ENCODE measurements around the gene RPRD1B.

RPRD1B gene

GRCh38 chr20:38055294-38055693 lies 21.7 kb downstream of the RPRD1B start:
- Histone ChIP-seq H3K18ac (ENCODE audit: low read depth in 1 of 2, low read length in 2 of 2) (no peak overlapping the region), H2AK5ac (ENCODE audit: low read length, severe bottlenecking) (no peak overlapping the region), H3K4me2 (ENCODE audit: low read length, poor library complexity, severe bottlenecking) (no peak overlapping the region), H3K4ac (ENCODE audit: low read depth in 1 of 2, low read length in 2 of 2) (no peak overlapping the region), H3K9ac (ENCODE audit: low read length) (no peak overlapping the region), H4K91ac (ENCODE audit: low read length) (no peak overlapping the region), H3K14ac (ENCODE audit: low read length in 2 of 2) (no peak overlapping the region), H3K4me1 (ENCODE audit: control insufficient read depth, insufficient read depth, low read depth, low read length) (no peaks in the 10 kb centered on the region), H3K27ac (ENCODE audit: low read length, poor library complexity, severe bottlenecking) (no peak overlapping the region), H2BK120ac (ENCODE audit: low read depth, low read length) (no peak overlapping the region), H2BK12ac (ENCODE audit: low read length in 2 of 2) (no peak overlapping the region), H2BK15ac (ENCODE audit: low read depth, poor library complexity, severe bottlenecking) (no peak overlapping the region), H3K36me3 (ENCODE audit: control insufficient read depth in 1 of 2, insufficient read depth in 2 of 2, low read depth in 1 of 2, low read length in 2 of 2) (peaks cover 2 to 58% of the 10 kb centered on the region in 2 experiments), H3K23ac (ENCODE audit: low read length in 2 of 2) (no peak overlapping the region), H3K4me3 (ENCODE audit: insufficient read depth in 1 of 2, low read depth in 1 of 2, low read length in 2 of 2) (no peak overlapping the region), H3K9me3 (ENCODE audit: control insufficient read depth, low read length) (no peaks in the 10 kb centered on the region), H4K8ac (ENCODE audit: low read length) (no peak overlapping the region), H2AFZ (ENCODE audit: low read depth, low read length) (no peak overlapping the region), H2BK5ac (ENCODE audit: low read depth, low read length, poor library complexity, severe bottlenecking) (no peak overlapping the region), H3K27me3 (ENCODE audit: control insufficient read depth in 1 of 2, insufficient read depth in 1 of 2, low read length in 2 of 2) (no peaks in the 10 kb centered on the region), H3K79me1 (replicated peaks; ENCODE audit: low read length, poor library complexity, severe bottlenecking) (peaks cover 19% of the 10 kb centered on the region)
- WGBS, result 85% methylated on average over 4 of the region's 4 CpGs
- DNase-seq, result no peak

GRCh38 chr20:38055848-38056247 lies 22.3 kb downstream of the RPRD1B start:
- no peaks in the 10 kb centered on the region for H3K27me3 ChIP-seq (ENCODE audit: control insufficient read depth in 1 of 2, insufficient read depth in 1 of 2, low read length in 2 of 2)
- H2BK15ac ChIP-seq (ENCODE audit: low read depth, poor library complexity, severe bottlenecking), result no peak overlapping the region
- H3K23ac ChIP-seq (ENCODE audit: low read length in 2 of 2), result no peak overlapping the region

GRCh38 chr20:38057351-38057972 lies 23.9 kb downstream of the RPRD1B start:
- Histone ChIP-seq H3K4me1 (ENCODE audit: control insufficient read depth, insufficient read depth, low read depth, low read length) (peaks cover 3% of the 10 kb centered on the region), H2BK5ac (ENCODE audit: low read depth, low read length, poor library complexity, severe bottlenecking) (no peak overlapping the region), H2BK120ac (ENCODE audit: low read depth, low read length) (no peak overlapping the region), H3K14ac (ENCODE audit: low read length in 2 of 2) (no peak overlapping the region), H2AK5ac (ENCODE audit: low read length, severe bottlenecking) (no peak overlapping the region), H3K9ac (ENCODE audit: low read length) (peak overlapping the region; percentile 23), H3K18ac (ENCODE audit: low read depth in 1 of 2, low read length in 2 of 2) (no peak overlapping the region), H4K8ac (ENCODE audit: low read length) (peak overlapping the region; percentile 90), H2BK12ac (ENCODE audit: low read length in 2 of 2) (no peak overlapping the region), H3K4ac (ENCODE audit: low read depth in 1 of 2, low read length in 2 of 2) (no peak overlapping the region), H3K9me3 (ENCODE audit: control insufficient read depth, low read length) (no peaks in the 10 kb centered on the region), H3K79me1 (replicated peaks; ENCODE audit: low read length, poor library complexity, severe bottlenecking) (peaks cover 22% of the 10 kb centered on the region), H3K36me3 (ENCODE audit: control insufficient read depth in 1 of 2, insufficient read depth in 2 of 2, low read depth in 1 of 2, low read length in 2 of 2) (peaks cover 4 to 65% of the 10 kb centered on the region in 2 experiments), H3K27me3 (ENCODE audit: control insufficient read depth in 1 of 2, insufficient read depth in 1 of 2, low read length in 2 of 2) (no peaks in the 10 kb centered on the region), H3K23ac (ENCODE audit: low read length in 2 of 2) (no peak overlapping the region), H4K91ac (ENCODE audit: low read length) (no peak overlapping the region), H3K4me2 (ENCODE audit: low read length, poor library complexity, severe bottlenecking) (no peak overlapping the region), H3K27ac (ENCODE audit: low read length, poor library complexity, severe bottlenecking) (no peak overlapping the region), H3K4me3 (ENCODE audit: insufficient read depth in 1 of 2, low read depth in 1 of 2, low read length in 2 of 2) (no peak overlapping the region), H2AFZ (ENCODE audit: low read depth, low read length) (no peak overlapping the region), H2BK15ac (ENCODE audit: low read depth, poor library complexity, severe bottlenecking) (no peak overlapping the region)
- 13% methylated on average over 5 of the region's 7 CpGs for WGBS
- peak; percentile 81 for DNase-seq

More at GRCh38 chr20:38055848-38056247, 22.3 kb downstream of the RPRD1B start:
- H2AFZ ChIP-seq (ENCODE audit: low read depth, low read length), result no peak overlapping the region
- DNase-seq, result no peak
- no peak overlapping the region for H3K9ac ChIP-seq (ENCODE audit: low read length)
- peaks cover 2 to 61% of the 10 kb centered on the region in 2 experiments for H3K36me3 ChIP-seq (ENCODE audit: control insufficient read depth in 1 of 2, insufficient read depth in 2 of 2, low read depth in 1 of 2, low read length in 2 of 2)
- H3K4me1 ChIP-seq (ENCODE audit: control insufficient read depth, insufficient read depth, low read depth, low read length), result peaks cover 3% of the 10 kb centered on the region
- no peak overlapping the region for H2BK12ac ChIP-seq (ENCODE audit: low read length in 2 of 2)
- H4K8ac ChIP-seq (ENCODE audit: low read length), result no peak overlapping the region
- no peak overlapping the region for H3K14ac ChIP-seq (ENCODE audit: low read length in 2 of 2)
- H3K4me2 ChIP-seq (ENCODE audit: low read length, poor library complexity, severe bottlenecking), result no peak overlapping the region
- WGBS, result 95% methylated on average over 6 of the region's 6 CpGs
- no peak overlapping the region for H3K27ac ChIP-seq (ENCODE audit: low read length, poor library complexity, severe bottlenecking)
- no peak overlapping the region for H3K4me3 ChIP-seq (ENCODE audit: insufficient read depth in 1 of 2, low read depth in 1 of 2, low read length in 2 of 2)
- H2BK5ac ChIP-seq (ENCODE audit: low read depth, low read length, poor library complexity, severe bottlenecking), result no peak overlapping the region
- H3K79me1 ChIP-seq (replicated peaks; ENCODE audit: low read length, poor library complexity, severe bottlenecking), result peaks cover 20% of the 10 kb centered on the region
- H2AK5ac ChIP-seq (ENCODE audit: low read length, severe bottlenecking), result no peak overlapping the region
- no peak overlapping the region for H3K18ac ChIP-seq (ENCODE audit: low read depth in 1 of 2, low read length in 2 of 2)
- H2BK120ac ChIP-seq (ENCODE audit: low read depth, low read length), result no peak overlapping the region
- no peaks in the 10 kb centered on the region for H3K9me3 ChIP-seq (ENCODE audit: control insufficient read depth, low read length)
- H4K91ac ChIP-seq (ENCODE audit: low read length), result no peak overlapping the region
- no peak overlapping the region for H3K4ac ChIP-seq (ENCODE audit: low read depth in 1 of 2, low read length in 2 of 2)

GRCh38 chr20:38059832-38060231 lies 26.3 kb downstream of the RPRD1B start:
- H3K14ac ChIP-seq (ENCODE audit: low read length in 2 of 2), result no peak overlapping the region
- no peak overlapping the region for H3K4me3 ChIP-seq (ENCODE audit: insufficient read depth in 1 of 2, low read depth in 1 of 2, low read length in 2 of 2)
- no peak overlapping the region for H4K91ac ChIP-seq (ENCODE audit: low read length)
- H3K9ac ChIP-seq (ENCODE audit: low read length), result no peak overlapping the region
- H2BK120ac ChIP-seq (ENCODE audit: low read depth, low read length), result no peak overlapping the region
- no peaks in the 10 kb centered on the region for H3K9me3 ChIP-seq (ENCODE audit: control insufficient read depth, low read length)
- H2BK12ac ChIP-seq (ENCODE audit: low read length in 2 of 2), result no peak overlapping the region
- no peak overlapping the region for H2AFZ ChIP-seq (ENCODE audit: low read depth, low read length)
- H3K23ac ChIP-seq (ENCODE audit: low read length in 2 of 2), result no peak overlapping the region
- WGBS, result 96% methylated on average over 5 of the region's 5 CpGs
- peaks cover 19 to 79% of the 10 kb centered on the region in 2 experiments for H3K36me3 ChIP-seq (ENCODE audit: control insufficient read depth in 1 of 2, insufficient read depth in 2 of 2, low read depth in 1 of 2, low read length in 2 of 2)
- DNase-seq, result no peak
- H3K4me2 ChIP-seq (ENCODE audit: low read length, poor library complexity, severe bottlenecking), result no peak overlapping the region
- H3K79me1 ChIP-seq (replicated peaks; ENCODE audit: low read length, poor library complexity, severe bottlenecking), result peaks cover 26% of the 10 kb centered on the region
- H2BK5ac ChIP-seq (ENCODE audit: low read depth, low read length, poor library complexity, severe bottlenecking), result no peak overlapping the region
- peaks cover 3% of the 10 kb centered on the region for H3K4me1 ChIP-seq (ENCODE audit: control insufficient read depth, insufficient read depth, low read depth, low read length)
- H2BK15ac ChIP-seq (ENCODE audit: low read depth, poor library complexity, severe bottlenecking), result no peak overlapping the region
- no peak overlapping the region for H2AK5ac ChIP-seq (ENCODE audit: low read length, severe bottlenecking)
- no peak overlapping the region for H3K18ac ChIP-seq (ENCODE audit: low read depth in 1 of 2, low read length in 2 of 2)
- H3K27ac ChIP-seq (ENCODE audit: low read length, poor library complexity, severe bottlenecking), result no peak overlapping the region
- no peak overlapping the region for H3K4ac ChIP-seq (ENCODE audit: low read depth in 1 of 2, low read length in 2 of 2)
- H4K8ac ChIP-seq (ENCODE audit: low read length), result peak overlapping the region; percentile 53
- H3K27me3 ChIP-seq (ENCODE audit: control insufficient read depth in 1 of 2, insufficient read depth in 1 of 2, low read length in 2 of 2), result no peaks in the 10 kb centered on the region

Data from mesenchymal stem cell (in vitro differentiated cells and primary cell).